HL-60 (cell line): ENCODE data around the gene ZFHX3.

ENCODE experiments used
- CTCF ChIP-seq: IDR thresholded peaks from one replicate; pipeline ENCODE4 v1.5.1; 2011; ENCODE audit warnings: low read length, control low read depth, inconsistent platforms; ENCODE audit not compliant: insufficient read depth
- GABPA ChIP-seq: IDR thresholded peaks from 2 replicates; pipeline ENCODE4 v1.6.1; 2012; ENCODE audit warnings: low read depth
- POLR2AphosphoS5 ChIP-seq: IDR thresholded peaks from 2 replicates; pipeline ENCODE4 v1.6.1; 2012; ENCODE audit warnings: low read depth
- REST ChIP-seq: IDR thresholded peaks from 2 replicates; pipeline ENCODE4 v1.6.1; 2012; ENCODE audit warnings: low read depth; ENCODE audit not compliant: insufficient replicate concordance
- SPI1 ChIP-seq: IDR thresholded peaks from 2 replicates; pipeline ENCODE4 v1.6.1; 2012; ENCODE audit warnings: low read depth, mild to moderate bottlenecking, borderline replicate concordance

GRCh38 chr16:72824027-72824426, 223.9 kb downstream of the ZFHX3 start:
- TF ChIP-seq CTCF = no peak
- TF ChIP-seq SPI1 = no peak
- no peak for TF ChIP-seq GABPA
- no peak for TF ChIP-seq POLR2AphosphoS5
- TF ChIP-seq REST = no peak
